Measurements from ENCODE around the gene PELI2. TPM values are rescaled to one million over a fixed set of nuclear protein-coding genes. Genes with fewer than 3 reads are reported as not detected.

Gene PELI2
- polyA plus RNA-seq, 1 donor (not counting 4 experiments of a cell fraction or from before 2014, with no cell fraction given): not detected

DNA sequence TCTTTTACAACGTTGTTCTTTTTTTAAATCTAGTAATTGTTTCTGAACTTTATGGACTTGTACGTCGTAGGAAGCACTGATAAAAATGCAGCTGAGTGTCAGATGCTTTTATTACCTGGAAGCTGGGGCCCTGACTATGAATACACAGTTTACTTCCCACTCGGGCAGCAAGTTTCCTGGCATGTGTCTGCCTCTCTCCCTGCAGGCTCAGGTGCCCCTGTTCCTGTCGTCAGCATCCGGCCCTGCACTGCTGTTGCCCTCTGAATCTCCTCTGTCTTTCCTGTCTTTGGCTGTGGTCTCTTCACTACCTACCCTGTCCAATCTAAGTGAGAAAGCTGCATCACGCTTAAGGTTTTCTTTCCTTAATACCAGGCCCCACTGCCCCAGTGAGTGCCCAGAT lies 75.8 kb downstream of the PELI2 start:
- Histone ChIP-seq H3K4me3 (ENCODE audit: control insufficient read depth in 2 of 3, extremely low read depth in 1 of 3, insufficient read depth in 2 of 3, low read depth in 1 of 3, low read length in 3 of 3) (no peak overlapping the region), H3K27me3 (ENCODE audit: control insufficient read depth, extremely low read depth, insufficient read depth, low read length) (no peaks in the 10 kb centered on the region), H3K27ac (ENCODE audit: control insufficient read depth, insufficient read depth, low read length) (no peak overlapping the region), H3K9me3 (ENCODE audit: control insufficient read depth, low read depth, low read length) (no peaks in the 10 kb centered on the region), H3K4me2 (ENCODE audit: control insufficient read depth, extremely low read depth, insufficient read depth, low read depth, low read length) (no peak overlapping the region), H3K9ac (ENCODE audit: control insufficient read depth, extremely low read depth, insufficient read depth, low read length) (no peak overlapping the region), H2AFZ (ENCODE audit: control insufficient read depth, low read length) (no peak overlapping the region), H3K9me1 (ENCODE audit: control insufficient read depth, extremely low read depth, insufficient read depth, low read length) (no peaks in the 10 kb centered on the region), H3K79me2 (ENCODE audit: control insufficient read depth, insufficient read depth, low read length) (no peaks in the 10 kb centered on the region), H3K36me3 (ENCODE audit: control insufficient read depth in 2 of 2, extremely low read depth in 1 of 2, insufficient read depth in 2 of 2, low read length in 2 of 2) (no peaks in the 10 kb centered on the region), H3K4me1 (ENCODE audit: control insufficient read depth, extremely low read depth, insufficient read depth, low read length) (peaks cover 5% of the 10 kb centered on the region), H4K20me1 (ENCODE audit: control insufficient read depth, extremely low read depth, insufficient read depth, low read length) (no peaks in the 10 kb centered on the region)
- dilution Hi-C loops (cut with MboI; ENCODE audit: extremely low pct_ligation_motif_present, low sequenced_read_pairs): no loop called here
- no peak for TF ChIP-seq EZH2 (IDR thresholded peaks at IDR 0.05; ENCODE audit: low read length)
- TF ChIP-seq, protein P1, sequence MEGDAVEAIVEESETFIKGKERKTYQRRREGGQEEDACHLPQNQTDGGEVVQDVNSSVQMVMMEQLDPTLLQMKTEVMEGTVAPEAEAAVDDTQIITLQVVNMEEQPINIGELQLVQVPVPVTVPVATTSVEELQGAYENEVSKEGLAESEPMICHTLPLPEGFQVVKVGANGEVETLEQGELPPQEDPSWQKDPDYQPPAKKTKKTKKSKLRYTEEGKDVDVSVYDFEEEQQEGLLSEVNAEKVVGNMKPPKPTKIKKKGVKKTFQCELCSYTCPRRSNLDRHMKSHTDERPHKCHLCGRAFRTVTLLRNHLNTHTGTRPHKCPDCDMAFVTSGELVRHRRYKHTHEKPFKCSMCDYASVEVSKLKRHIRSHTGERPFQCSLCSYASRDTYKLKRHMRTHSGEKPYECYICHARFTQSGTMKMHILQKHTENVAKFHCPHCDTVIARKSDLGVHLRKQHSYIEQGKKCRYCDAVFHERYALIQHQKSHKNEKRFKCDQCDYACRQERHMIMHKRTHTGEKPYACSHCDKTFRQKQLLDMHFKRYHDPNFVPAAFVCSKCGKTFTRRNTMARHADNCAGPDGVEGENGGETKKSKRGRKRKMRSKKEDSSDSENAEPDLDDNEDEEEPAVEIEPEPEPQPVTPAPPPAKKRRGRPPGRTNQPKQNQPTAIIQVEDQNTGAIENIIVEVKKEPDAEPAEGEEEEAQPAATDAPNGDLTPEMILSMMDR (optimal IDR thresholded peaks at IDR 0.05 in 1 of 3, IDR thresholded peaks at IDR 0.05 in 1 of 3, conservative IDR thresholded peaks at IDR 0.05 in 1 of 3; ENCODE audit: extremely low read depth in 1 of 3, insufficient read depth in 2 of 3, low read length in 3 of 3): no peak
- DNase-seq (ENCODE audit: low read depth, low spot score) (no peak), FAIRE-seq (no peak)

DNA sequence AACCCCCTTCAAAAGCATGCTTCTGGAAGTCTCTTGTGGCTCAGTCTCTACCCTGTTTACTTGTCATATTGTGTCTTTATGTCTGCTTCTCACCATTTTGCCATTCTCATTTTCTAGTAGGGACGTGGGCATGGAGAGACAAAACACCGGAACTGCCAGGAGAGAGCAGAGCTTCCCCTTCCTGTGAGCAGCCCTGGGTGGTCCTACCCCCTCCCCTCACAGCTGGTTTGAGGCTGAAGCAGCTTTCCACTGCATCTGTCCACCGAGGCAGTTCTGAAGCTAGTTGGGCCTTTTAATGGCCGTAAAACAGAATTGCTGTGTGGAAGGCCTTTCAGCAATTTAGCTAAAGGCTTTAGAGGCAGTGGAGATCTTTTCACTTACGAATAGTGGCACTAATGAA lies 77.0 kb downstream of the PELI2 start:
- FAIRE-seq (no peak), DNase-seq (ENCODE audit: low read depth, low spot score) (no peak)
- H3K9me3 ChIP-seq (ENCODE audit: control insufficient read depth, low read depth, low read length): no peaks in the 10 kb centered on the region
- H3K27ac ChIP-seq (ENCODE audit: control insufficient read depth, insufficient read depth, low read length): no peak overlapping the region
- no peaks in the 10 kb centered on the region for H3K9me1 ChIP-seq (ENCODE audit: control insufficient read depth, extremely low read depth, insufficient read depth, low read length)
- no peak for TF ChIP-seq EZH2 (IDR thresholded peaks at IDR 0.05; ENCODE audit: low read length)
- TF ChIP-seq, protein P1 (optimal IDR thresholded peaks at IDR 0.05 in 1 of 3, IDR thresholded peaks at IDR 0.05 in 1 of 3, conservative IDR thresholded peaks at IDR 0.05 in 1 of 3; ENCODE audit: extremely low read depth in 1 of 3, insufficient read depth in 2 of 3, low read length in 3 of 3): no peak
- H4K20me1 ChIP-seq (ENCODE audit: control insufficient read depth, extremely low read depth, insufficient read depth, low read length): no peaks in the 10 kb centered on the region
- H3K79me2 ChIP-seq (ENCODE audit: control insufficient read depth, insufficient read depth, low read length): no peaks in the 10 kb centered on the region
- no peak overlapping the region for H3K9ac ChIP-seq (ENCODE audit: control insufficient read depth, extremely low read depth, insufficient read depth, low read length)
- H2AFZ ChIP-seq (ENCODE audit: control insufficient read depth, low read length): no peak overlapping the region
- no peaks in the 10 kb centered on the region for H3K36me3 ChIP-seq (ENCODE audit: control insufficient read depth in 2 of 2, extremely low read depth in 1 of 2, insufficient read depth in 2 of 2, low read length in 2 of 2)
- H3K4me3 ChIP-seq (ENCODE audit: control insufficient read depth in 2 of 3, extremely low read depth in 1 of 3, insufficient read depth in 2 of 3, low read depth in 1 of 3, low read length in 3 of 3): no peak overlapping the region
- dilution Hi-C loops (cut with MboI; ENCODE audit: extremely low pct_ligation_motif_present, low sequenced_read_pairs): no loop called here
- H3K27me3 ChIP-seq (ENCODE audit: control insufficient read depth, extremely low read depth, insufficient read depth, low read length): no peaks in the 10 kb centered on the region
- H3K4me1 ChIP-seq (ENCODE audit: control insufficient read depth, extremely low read depth, insufficient read depth, low read length): no peaks in the 10 kb centered on the region
- no peak overlapping the region for H3K4me2 ChIP-seq (ENCODE audit: control insufficient read depth, extremely low read depth, insufficient read depth, low read depth, low read length)

Data from keratinocyte (primary cell).